DND-41 (cell line): ENCODE data around the gene MFAP2.

Experiments used
- EZH2 ChIP-seq: IDR thresholded peaks from 3 replicates; pipeline ENCODE4 v1.6.1; 2012; ENCODE audit warnings: borderline replicate concordance, low read depth, mild to moderate bottlenecking, moderate library complexity, low read length, inconsistent platforms; ENCODE audit not compliant: severe bottlenecking
- TF ChIP-seq, protein P1 (sequence below): IDR thresholded peaks from 2 replicates; pipeline ENCODE4 v1.5.1; 2012; ENCODE audit warnings: borderline replicate concordance, low read length, moderate library complexity, mild to moderate bottlenecking; ENCODE audit not compliant: poor library complexity, severe bottlenecking; ENCODE audit errors: extremely low read depth

GRCh38 chr1:17011439-17012307 is 31.3 kb upstream of the MFAP2 start, which contains the start of gene ATP13A2:
- TF ChIP-seq, protein P1, sequence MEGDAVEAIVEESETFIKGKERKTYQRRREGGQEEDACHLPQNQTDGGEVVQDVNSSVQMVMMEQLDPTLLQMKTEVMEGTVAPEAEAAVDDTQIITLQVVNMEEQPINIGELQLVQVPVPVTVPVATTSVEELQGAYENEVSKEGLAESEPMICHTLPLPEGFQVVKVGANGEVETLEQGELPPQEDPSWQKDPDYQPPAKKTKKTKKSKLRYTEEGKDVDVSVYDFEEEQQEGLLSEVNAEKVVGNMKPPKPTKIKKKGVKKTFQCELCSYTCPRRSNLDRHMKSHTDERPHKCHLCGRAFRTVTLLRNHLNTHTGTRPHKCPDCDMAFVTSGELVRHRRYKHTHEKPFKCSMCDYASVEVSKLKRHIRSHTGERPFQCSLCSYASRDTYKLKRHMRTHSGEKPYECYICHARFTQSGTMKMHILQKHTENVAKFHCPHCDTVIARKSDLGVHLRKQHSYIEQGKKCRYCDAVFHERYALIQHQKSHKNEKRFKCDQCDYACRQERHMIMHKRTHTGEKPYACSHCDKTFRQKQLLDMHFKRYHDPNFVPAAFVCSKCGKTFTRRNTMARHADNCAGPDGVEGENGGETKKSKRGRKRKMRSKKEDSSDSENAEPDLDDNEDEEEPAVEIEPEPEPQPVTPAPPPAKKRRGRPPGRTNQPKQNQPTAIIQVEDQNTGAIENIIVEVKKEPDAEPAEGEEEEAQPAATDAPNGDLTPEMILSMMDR: no peak
- TF ChIP-seq EZH2: no peak
